Measurements from ENCODE around the gene SLIT3.

GRCh38 chr5:169152946-169153345 lies 148.0 kb downstream of the SLIT3 start:
- no peak for TF ChIP-seq CTCF (IDR thresholded peaks at IDR 0.05)
- no peak for TF ChIP-seq POLR2A (IDR thresholded peaks at IDR 0.05)

Measured in right lobe of liver (tissue), 4 donors.